Memory B cell (primary cell): Measurements from ENCODE around the gene CYS1.
"Not testable (repeated sequence)": the region's sequence is repeated elsewhere in the genome, so short reads cannot be mapped to it uniquely, and the experiment has no call there.

Experiments used
- ATAC-seq: fragments of 150-1000 bp; cut with Tn5 transposase; 2 replicates; pipeline ENCODE4 v1.10.0; 2021; ENCODE audit warnings: low read depth, mild to moderate bottlenecking, moderate library complexity
- DNase-seq, 2 donors: peaks; one replicate each; pipeline ENCODE4 v3.0.0; 2022; ENCODE audit warnings: low spot score in 2 of 2
- H3K27ac Mint-ChIP-seq: one replicate; pipeline ENCODE4 v1.8.0; 2022; ENCODE audit warnings: mild to moderate bottlenecking, moderate library complexity, mixed read lengths
- H3K27me3 Mint-ChIP-seq: one replicate; pipeline ENCODE4 v1.8.0; 2022; ENCODE audit warnings: mixed read lengths
- H3K36me3 Mint-ChIP-seq: one replicate; pipeline ENCODE4 v1.8.0; 2022; ENCODE audit warnings: mild to moderate bottlenecking, mixed read lengths
- H3K4me1 Mint-ChIP-seq: one replicate; pipeline ENCODE4 v1.8.0; 2022; ENCODE audit warnings: mixed read lengths
- H3K4me3 Mint-ChIP-seq: one replicate; pipeline ENCODE4 v1.8.0; 2022; ENCODE audit warnings: mild to moderate bottlenecking, moderate library complexity, mixed read lengths
- H3K9me3 Mint-ChIP-seq: one replicate; pipeline ENCODE4 v1.8.0; 2022; ENCODE audit warnings: mixed read lengths

CYS1 gene

GRCh38 chr2:10041711-10042110 lies 38.5 kb downstream of the CYS1 start:
- ATAC-seq (no peak), DNase-seq (no peak)
- Mint-ChIP-seq H3K36me3 (peaks cover 4% of the 10 kb centered on the region), H3K9me3 (no peaks in the 10 kb centered on the region), H3K4me3 (peak overlapping the region; percentile 86), H3K27me3 (no peaks in the 10 kb centered on the region), H3K4me1 (peaks cover 24% of the 10 kb centered on the region), H3K27ac (peak overlapping the region; percentile 56)

GRCh38 chr2:10039658-10040410 lies 40.4 kb downstream of the CYS1 start:
- Mint-ChIP-seq H3K4me3 (no peak overlapping the region), H3K27ac (no peak overlapping the region), H3K27me3 (no peaks in the 10 kb centered on the region), H3K9me3 (no peaks in the 10 kb centered on the region), H3K4me1 (peaks cover 25% of the 10 kb centered on the region), H3K36me3 (no peaks in the 10 kb centered on the region)
- no peak for ATAC-seq
- no peak for DNase-seq

GRCh38 chr2:10038716-10039115 lies 41.5 kb downstream of the CYS1 start:
- peaks cover 2% of the 10 kb centered on the region for H3K36me3 Mint-ChIP-seq
- H3K4me1 Mint-ChIP-seq = peaks cover 33% of the 10 kb centered on the region
- H3K9me3 Mint-ChIP-seq = no peaks in the 10 kb centered on the region
- H3K4me3 Mint-ChIP-seq = no peak overlapping the region
- no peaks in the 10 kb centered on the region for H3K27me3 Mint-ChIP-seq
- no peak for ATAC-seq
- H3K27ac Mint-ChIP-seq = no peak overlapping the region
- no peak for DNase-seq

- H3K27me3 Mint-ChIP-seq = no peaks in the 10 kb centered on the region
- H3K36me3 Mint-ChIP-seq = peaks cover 2% of the 10 kb centered on the region
- DNase-seq = no peak
- no peak for ATAC-seq
- no peak overlapping the region for H3K27ac Mint-ChIP-seq
- peaks cover 34% of the 10 kb centered on the region for H3K4me1 Mint-ChIP-seq
- no peak overlapping the region for H3K4me3 Mint-ChIP-seq
- no peaks in the 10 kb centered on the region for H3K9me3 Mint-ChIP-seq
Observed at GRCh38 chr2:10038123-10038522, 42.1 kb downstream of the CYS1 start.

DNA sequence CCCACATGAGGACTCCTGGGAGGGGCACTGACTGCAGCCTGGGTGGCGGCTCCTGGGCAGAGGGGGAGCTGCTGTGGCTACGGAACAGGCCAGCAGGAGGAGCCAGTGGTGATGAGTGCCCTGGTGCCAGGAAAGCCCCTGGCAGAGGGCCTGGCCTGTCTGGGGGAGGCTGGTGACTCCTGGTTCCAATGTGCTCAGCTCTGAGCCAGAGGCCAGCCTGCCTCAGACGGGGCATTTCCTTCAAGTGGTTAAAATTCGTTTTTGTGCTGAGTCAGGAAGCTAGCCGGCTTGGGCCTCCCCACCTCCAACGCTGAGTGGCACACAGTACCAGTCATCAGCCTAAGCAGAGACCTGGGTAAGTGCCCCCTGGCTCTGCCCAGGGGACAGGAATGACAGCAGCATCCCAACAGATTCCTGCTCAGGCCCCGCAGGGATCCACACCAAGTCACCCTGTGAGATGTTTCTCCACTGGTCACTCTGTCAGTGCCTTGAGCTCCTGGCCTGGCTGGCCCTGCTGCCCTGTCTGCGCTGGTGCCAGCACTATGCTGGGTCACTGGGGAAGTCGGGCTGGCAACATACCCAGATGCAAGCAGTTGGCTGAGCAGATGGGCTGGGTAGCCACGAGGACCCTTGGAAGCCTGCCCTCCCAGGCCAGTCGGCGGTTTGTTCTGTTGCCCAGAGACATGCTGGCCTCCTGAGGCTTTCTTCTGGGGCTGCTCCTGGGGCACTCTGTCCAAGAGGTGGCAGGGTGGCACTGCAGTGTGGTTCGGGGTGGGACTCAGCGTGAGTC lies 43.9 kb downstream of the CYS1 start:
- no peaks in the 10 kb centered on the region for H3K9me3 Mint-ChIP-seq
- H3K27ac Mint-ChIP-seq = peak overlapping the region; percentile 65
- H3K4me1 Mint-ChIP-seq = peaks cover 33% of the 10 kb centered on the region
- H3K36me3 Mint-ChIP-seq = peaks cover 2% of the 10 kb centered on the region
- H3K27me3 Mint-ChIP-seq = no peaks in the 10 kb centered on the region
- H3K4me3 Mint-ChIP-seq = no peak overlapping the region
- ATAC-seq (peak; percentile 95), DNase-seq (peak in 1 of 2 donors; percentile 38)

GRCh38 chr2:10035633-10036032 lies 44.6 kb downstream of the CYS1 start:
- Mint-ChIP-seq H3K27ac (no peak overlapping the region), H3K36me3 (peaks cover 2% of the 10 kb centered on the region), H3K4me1 (peaks cover 35% of the 10 kb centered on the region), H3K9me3 (no peaks in the 10 kb centered on the region), H3K27me3 (no peaks in the 10 kb centered on the region), H3K4me3 (no peak overlapping the region)
- ATAC-seq (no peak), DNase-seq (no peak)

DNA sequence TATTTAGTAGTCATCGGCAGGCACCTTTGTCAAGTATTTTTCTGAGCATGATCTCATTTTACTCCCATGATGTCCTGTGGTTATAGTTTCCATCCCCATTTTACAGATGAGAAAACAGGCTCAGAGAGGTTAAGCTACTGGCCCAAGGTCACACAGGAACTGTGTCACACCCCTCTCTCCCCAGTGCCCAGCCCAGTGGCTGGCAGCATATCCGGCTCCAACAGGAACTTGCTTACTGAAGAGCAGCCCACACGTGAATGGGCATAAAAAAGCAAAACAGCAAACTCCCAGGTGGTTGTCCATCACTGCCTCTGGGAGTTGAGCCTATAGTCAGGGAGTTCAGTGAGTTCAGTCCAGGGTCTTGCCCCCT lies 45.2 kb downstream of the CYS1 start:
- Mint-ChIP-seq H3K36me3 (peaks cover 2% of the 10 kb centered on the region), H3K4me3 (no peak overlapping the region), H3K27me3 (no peaks in the 10 kb centered on the region), H3K27ac (peak overlapping the region; percentile 63), H3K4me1 (peaks cover 40% of the 10 kb centered on the region), H3K9me3 (no peaks in the 10 kb centered on the region)
- ATAC-seq = no peak
- DNase-seq = no peak

DNA sequence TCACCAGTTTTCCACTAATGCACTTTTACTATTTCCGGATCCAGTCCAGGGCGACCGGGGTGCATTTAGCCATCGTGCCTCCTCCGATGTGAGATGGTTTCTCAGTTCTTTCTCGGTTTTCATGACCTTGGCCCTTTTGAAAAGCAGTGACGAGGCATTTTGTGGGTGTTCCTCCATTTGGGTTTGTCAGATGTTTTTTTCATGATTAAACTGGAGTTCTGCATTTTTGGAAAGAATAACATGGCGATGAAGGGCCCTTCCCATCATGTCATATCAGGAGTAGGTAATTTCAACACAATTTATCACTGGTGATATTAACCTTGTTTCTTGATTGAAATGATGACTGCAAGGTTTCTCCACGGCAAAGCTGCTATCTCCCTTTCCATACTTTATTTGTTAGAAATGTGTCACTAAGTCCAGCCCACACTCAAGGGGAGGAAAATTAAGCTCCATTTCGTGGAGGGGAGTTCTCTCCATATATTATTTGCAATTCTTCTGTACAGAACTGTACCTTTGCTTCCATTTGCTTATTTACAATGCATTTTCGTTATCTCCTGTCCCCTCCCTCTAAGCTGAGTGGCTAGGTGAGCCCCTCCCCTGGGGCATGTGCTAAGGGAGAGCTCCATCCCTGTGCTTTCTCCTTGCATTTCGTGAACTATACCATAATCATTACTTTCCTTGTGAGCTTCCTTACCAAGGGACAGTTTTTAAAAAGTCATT lies 45.7 kb downstream of the CYS1 start:
- no peaks in the 10 kb centered on the region for H3K27me3 Mint-ChIP-seq
- H3K27ac Mint-ChIP-seq = peak overlapping the region; percentile 63
- H3K4me1 Mint-ChIP-seq = peaks cover 46% of the 10 kb centered on the region
- ATAC-seq (no peak), DNase-seq (no peak)
- no peaks in the 10 kb centered on the region for H3K9me3 Mint-ChIP-seq
- H3K36me3 Mint-ChIP-seq = peaks cover 2% of the 10 kb centered on the region
- no peak overlapping the region for H3K4me3 Mint-ChIP-seq

GRCh38 chr2:10033251-10034006 lies 46.8 kb downstream of the CYS1 start:
- peaks cover 2% of the 10 kb centered on the region for H3K36me3 Mint-ChIP-seq
- ATAC-seq = no peak
- peaks cover 46% of the 10 kb centered on the region for H3K4me1 Mint-ChIP-seq
- no peaks in the 10 kb centered on the region for H3K9me3 Mint-ChIP-seq
- DNase-seq = no peak
- H3K4me3 Mint-ChIP-seq = no peak overlapping the region
- no peaks in the 10 kb centered on the region for H3K27me3 Mint-ChIP-seq
- no peak overlapping the region for H3K27ac Mint-ChIP-seq

DNA sequence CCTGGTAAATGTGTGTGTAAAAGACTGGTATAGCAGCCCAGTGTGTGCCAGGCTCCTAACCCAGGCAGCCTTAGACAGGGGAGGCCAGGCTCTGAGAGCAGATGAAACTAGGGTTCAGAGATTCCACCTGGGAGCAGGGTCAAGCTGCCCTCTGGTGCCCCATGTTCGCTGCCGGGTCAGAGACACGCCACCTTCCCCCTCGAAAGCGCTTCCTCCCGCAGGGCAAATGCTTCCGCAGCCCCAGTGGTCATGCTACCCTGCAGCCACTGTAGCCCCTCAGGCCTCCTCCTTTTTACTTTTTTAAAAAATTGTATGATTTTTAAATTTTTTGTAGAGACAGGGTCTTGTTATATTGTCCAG lies 47.5 kb downstream of the CYS1 start:
- Mint-ChIP-seq H3K36me3 (peaks cover 2% of the 10 kb centered on the region), H3K27me3 (no peaks in the 10 kb centered on the region), H3K4me3 (no peak overlapping the region), H3K4me1 (peaks cover 51% of the 10 kb centered on the region), H3K27ac (no peak overlapping the region), H3K9me3 (no peaks in the 10 kb centered on the region)
- no peak for DNase-seq
- no peak for ATAC-seq

GRCh38 chr2:10031886-10032745 lies 48.1 kb downstream of the CYS1 start:
- H3K4me1 Mint-ChIP-seq = peaks cover 49% of the 10 kb centered on the region
- DNase-seq (no peak), ATAC-seq (no peak)
- H3K27ac Mint-ChIP-seq = no peak overlapping the region
- no peaks in the 10 kb centered on the region for H3K27me3 Mint-ChIP-seq
- H3K36me3 Mint-ChIP-seq = peaks cover 2% of the 10 kb centered on the region
- H3K9me3 Mint-ChIP-seq = no peaks in the 10 kb centered on the region
- peak overlapping the region; percentile 61 for H3K4me3 Mint-ChIP-seq

GRCh38 chr2:10030798-10031197 lies 49.4 kb downstream of the CYS1 start:
- H3K36me3 Mint-ChIP-seq, H3K9me3 Mint-ChIP-seq, H3K27me3 Mint-ChIP-seq, DNase-seq, ATAC-seq: not testable (repeated sequence)
- Mint-ChIP-seq H3K4me3 (peak overlapping the region; percentile 34), H3K4me1 (peaks cover 49% of the 10 kb centered on the region), H3K27ac (peak overlapping the region; percentile 98)

- H3K27me3 Mint-ChIP-seq = no peaks in the 10 kb centered on the region
- H3K27ac Mint-ChIP-seq = peak overlapping the region; percentile 98
- no peak for ATAC-seq
- no peaks in the 10 kb centered on the region for H3K9me3 Mint-ChIP-seq
- peaks cover 46% of the 10 kb centered on the region for H3K4me1 Mint-ChIP-seq
- peak overlapping the region; percentile 92 for H3K4me3 Mint-ChIP-seq
- peaks cover 2% of the 10 kb centered on the region for H3K36me3 Mint-ChIP-seq
- DNase-seq = no peak
Observed at GRCh38 chr2:10030311-10030736, 49.9 kb downstream of the CYS1 start.
